Fibroblast of upper back skin (primary cell): ENCODE measurements around the gene LDB2.
A peak's percentile ranks its signal among the peaks of the same experiment; 100 is the strongest.

Source experiments
- DNase-seq: peaks from one replicate; pipeline ENCODE4 v3.0.0-alpha.2; 2013

Gene LDB2

DNA sequence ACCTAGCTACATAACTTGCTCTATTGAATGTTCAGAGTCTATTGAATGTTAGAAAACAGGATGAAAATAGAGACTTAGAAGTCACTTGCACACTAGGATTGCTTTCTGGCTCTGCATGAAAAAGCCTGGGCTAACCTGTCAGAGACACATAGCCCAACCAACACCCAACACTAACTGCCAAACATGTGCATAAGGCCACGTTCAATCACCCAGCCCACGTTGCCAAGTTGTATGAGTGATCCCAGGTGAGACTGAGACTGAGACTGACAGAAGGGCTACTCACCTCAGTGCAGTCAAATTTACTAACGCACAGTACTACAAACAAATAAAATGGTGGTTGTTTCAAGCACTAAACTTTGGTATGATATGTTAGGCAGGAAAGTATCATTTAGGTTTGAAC lies 61.0 kb downstream of the LDB2 start:
- DNase-seq: no peak

DNA sequence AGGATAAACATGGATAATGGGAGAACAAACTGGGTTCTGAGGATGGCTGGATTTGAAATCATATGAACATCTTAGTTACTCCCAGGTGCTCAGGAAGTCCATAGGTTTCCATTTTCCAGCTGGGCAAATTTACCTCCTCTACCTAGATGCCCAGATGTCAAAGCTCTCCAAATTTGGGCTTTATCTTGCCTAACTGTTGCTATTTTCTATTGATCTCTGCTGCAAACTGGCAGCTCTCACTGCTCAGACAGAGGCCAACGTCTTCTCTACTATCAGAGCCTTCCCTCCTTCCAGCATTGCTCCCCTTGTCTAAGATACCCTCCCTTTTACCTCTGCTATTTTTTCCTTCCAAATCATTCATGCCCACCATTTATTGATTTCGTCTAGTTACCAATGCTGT lies 62.1 kb downstream of the LDB2 start:
- DNase-seq: no peak

DNA sequence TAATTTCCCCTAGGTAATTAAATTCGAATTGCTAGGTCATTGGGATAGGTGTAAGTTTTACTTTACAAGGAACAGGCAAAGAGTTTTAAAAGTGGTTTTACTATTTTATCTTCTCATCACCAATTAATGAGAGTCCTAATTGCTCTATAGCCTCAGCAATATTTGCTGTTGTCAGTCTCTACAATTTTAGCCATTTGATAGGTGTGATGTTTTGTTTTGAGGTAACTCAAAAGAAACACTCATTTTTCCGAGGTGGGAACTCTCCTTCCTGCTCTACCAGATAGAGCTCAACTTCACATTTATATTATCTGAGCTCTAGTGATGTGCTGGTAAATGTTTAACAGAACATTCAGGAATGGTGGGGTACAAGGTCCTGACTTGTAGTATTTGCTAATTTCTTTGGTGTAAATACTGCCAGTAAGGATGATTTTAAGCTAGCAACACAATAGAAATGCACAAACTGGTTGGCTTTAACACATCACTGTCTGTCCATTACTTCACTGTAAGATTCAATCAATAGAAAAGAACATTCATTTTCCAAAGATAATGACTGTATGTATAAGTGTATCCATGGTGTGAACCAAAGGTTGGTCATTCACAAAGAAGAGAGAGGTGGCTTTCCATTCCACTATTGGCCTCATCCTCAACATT lies 62.7 kb downstream of the LDB2 start:
- DNase-seq: no peak

DNA sequence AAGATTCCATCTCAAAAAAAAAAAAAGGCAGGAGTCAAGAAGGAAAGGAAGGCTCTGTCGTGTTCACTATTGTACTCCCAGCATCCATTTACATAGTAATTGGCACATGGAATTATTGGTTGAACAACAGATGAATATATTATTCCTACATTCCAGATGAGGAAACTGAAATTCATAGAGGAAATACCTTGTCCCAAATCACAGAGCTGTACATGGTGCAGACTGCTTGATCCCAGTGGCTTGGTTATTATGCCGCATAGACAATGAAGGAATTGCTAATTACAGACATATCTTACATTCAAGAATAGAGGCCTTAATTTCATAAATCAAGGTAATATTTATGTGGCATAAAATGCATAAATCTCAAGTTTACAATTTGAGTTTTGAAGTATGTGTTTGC lies 63.6 kb downstream of the LDB2 start:
- DNase-seq: no peak

DNA sequence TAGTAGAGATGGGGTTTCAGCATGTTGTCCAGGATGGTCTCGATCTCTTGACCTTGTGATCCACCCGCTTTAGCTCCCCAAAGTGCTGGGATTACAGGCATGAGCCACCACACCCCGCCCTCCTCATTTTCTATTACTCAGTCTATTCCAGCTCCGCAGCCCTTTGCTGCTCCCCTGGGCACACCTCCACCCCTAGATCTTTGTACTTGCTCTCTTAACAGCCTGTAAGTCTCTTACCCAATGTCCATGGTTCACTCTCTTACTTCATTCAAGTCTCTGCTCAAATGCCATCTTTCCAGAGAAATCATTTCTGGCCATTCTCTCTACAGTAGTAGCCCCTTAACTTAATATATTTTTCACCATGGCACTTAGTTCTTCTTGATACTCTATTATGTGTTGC lies 64.7 kb downstream of the LDB2 start:
- no peak for DNase-seq

DNA sequence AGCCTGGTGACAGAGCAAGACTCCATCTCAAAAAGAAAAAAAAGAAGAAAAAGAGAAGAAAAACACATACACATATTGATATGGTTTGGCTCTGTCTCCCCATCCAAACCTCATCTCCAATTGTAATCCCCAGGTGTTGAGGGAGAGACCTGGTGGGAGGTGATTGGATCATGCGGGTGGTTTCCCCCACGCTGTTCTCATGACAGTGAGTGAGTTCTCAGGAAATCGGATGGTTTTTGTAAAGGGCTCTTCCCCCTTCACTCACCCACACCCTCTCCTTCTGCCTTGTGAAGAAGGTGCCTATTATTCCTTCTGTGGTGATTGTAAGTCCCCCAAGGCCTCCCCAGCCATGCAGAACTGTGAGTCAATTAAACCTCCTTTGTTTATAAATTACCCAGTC lies 68.4 kb downstream of the LDB2 start:
- DNase-seq: no peak

DNA sequence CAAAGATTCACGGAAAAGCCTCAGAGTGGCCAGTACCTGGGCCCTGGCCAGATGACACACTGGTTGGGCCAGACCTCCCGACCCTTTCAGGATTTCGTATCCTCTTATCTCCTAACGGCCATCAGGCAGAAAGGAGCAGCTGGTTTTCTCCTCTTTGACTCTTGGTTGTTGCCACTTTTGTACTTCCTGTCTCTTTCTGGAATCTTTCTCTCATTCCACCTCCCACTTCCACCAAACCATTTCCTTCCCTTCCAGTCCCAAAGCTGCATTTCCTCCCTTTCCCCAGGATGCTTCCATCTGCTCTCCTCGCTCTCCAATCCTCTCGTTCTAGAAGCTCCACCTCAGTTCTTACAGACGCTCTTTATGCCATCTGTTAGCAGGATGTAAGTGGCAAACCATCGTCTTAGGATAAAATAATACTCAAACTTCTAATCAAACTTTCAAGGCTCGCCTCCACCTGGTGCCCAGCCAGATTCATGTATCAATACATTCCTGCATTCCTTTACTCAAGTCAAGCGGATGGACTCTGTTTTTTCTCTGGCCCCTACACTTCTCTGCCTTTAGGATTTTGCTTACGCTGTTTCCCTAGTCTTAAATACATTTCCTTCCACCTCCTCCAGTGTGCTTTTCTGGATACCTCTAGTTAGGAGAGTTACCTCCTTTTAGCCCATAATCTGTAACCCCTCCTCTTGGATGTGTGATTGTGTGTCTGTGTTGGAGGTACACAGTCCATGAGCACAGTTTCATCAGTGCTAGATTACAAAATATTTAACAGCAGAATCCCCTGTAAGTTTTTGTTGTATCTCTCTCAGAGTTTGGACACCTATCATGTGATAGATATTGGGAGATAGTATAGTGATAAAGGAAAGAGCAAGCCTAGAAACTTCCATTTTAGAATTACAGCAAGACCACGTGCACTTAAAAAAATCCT lies 70.4 kb downstream of the LDB2 start:
- no peak for DNase-seq

DNA sequence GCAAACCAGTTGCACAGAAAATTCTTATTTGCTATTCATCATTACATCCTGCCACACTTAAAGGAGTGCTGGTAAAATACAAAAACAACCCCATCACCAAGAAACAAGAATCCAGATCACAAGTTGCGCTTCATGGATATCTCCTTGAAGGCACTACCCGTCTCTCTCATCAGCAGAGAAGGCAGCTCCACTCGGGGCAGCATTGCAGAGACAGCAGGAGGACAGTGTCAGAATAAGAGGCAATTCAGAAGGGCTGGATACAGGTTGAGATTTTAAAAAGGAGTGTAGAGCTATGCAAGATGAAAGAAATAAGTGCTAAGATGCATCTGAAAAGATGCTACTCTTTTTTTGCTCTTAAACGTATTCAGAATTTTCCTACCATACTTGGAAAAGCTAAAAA lies 71.4 kb downstream of the LDB2 start:
- DNase-seq: no peak

DNA sequence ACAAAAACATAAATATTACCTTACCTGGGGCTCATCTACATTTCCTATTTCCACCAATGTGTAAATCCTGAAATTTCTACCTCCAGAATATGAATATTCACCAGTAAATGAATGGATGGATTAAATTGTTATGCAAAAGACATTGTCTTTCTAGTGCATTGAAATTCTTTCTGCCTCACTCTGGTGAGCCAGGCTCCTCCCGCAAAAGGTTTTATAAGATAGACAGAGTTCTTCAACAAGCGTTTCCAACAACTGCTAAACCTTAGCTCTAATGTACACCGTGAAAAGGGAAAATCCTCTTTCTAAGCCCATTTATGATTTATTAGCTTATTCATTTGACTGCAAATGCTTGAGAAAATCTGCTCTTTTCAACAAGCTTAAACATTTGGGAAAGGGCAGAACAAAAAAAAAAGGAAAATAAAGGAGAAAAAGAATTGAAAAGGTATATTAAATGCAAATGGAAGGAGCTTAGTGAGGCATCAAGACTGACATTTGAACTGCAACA lies 72.0 kb downstream of the LDB2 start:
- DNase-seq: no peak

DNA sequence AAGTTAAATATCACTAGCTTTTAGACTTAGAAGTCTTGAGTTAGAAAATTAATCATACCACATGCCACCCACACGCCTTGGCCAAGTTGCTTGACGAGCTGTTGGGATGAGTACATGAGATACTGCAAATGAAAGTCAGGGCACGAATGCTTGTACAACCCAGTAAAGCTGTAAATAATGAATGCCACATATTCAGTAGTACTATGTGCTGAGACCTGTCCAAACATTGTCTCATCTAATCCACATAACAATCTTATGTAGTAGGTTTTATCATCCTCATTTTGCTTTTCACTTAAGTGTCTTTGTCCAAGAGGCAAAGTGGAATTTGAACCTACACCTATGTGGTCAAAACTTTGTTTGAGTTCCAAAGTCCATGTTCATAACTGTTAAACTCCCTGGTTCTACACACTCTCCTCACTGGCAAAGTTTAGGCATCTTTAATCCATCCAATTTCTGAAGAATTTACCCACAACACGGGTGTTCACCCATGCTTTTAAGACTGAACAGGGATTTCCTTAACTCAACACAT lies 74.1 kb downstream of the LDB2 start:
- no peak for DNase-seq

DNA sequence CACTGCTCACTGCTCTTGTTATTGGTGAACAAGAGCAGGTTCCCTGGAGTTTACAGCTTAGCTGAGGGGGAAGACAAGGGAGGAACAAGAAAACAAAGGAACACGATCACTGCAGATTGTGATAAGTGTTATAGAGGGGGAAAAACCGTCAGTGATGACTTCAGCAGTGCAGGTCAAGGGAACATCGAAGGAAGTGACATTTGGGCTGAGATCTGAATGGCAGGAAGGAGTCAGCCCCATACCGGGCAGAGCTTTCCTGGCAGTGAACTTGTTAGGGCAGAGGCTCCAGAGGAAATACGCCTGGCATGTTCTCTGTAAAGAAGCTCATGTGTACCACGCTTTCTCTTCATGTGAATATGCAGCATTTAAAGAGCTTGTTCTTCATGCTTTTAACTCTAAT lies 78.1 kb downstream of the LDB2 start:
- DNase-seq: no peak

DNA sequence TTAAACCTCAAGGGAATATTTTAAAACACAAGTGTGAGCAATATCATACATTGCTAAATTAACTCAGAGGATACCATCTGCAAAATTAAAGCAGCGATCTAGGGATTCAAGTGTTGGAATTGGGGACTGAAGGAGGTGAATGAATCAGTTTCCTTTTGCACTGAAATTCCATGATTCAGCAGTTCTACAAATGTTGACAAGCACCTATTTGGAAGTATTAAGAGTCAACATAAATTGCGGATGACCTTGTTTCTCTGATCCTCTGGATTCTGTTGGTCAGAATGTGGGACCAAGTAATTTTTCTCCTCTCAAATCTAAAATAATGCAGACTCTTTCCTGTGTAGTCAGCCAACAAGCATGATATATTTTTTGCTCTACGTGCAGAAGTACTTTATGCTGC lies 78.8 kb downstream of the LDB2 start:
- no peak for DNase-seq

DNA sequence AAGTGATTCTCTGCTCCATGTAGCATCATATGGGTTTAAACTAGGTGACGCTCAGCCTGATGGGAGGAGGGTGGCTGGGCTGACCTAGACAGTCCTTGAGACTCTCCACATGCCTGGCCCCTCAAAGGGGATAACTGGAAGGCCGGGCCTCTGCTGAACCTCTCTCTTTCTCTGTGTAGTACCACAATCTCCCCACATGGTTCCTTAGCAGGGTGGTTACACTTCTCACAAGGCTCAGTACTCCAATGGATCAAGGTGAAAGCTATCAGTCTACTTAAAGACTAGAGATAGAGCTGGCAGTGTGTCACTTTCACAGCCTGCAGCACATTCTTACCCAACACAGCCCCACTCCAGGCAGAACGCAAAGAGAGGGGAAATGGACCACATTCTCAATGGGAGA lies 80.4 kb downstream of the LDB2 start:
- no peak for DNase-seq

DNA sequence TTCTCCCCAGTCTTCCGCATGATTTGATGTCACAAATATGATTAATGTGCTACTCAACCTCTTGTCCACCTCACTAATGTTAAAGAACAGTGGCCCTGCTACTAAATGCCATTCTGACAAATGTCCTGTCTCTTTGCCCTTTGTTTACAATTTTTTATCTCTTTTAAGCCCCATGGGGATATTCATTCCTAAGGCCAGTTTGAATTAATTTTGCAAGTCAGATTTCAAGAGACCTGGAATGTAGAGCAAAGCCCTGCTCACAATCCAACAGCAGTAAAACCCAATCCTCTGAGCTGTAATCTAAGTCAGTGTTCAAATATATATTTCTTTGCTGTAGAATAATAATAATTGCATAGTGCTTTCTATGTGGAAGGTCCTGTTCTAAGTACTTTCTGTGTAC lies 81.2 kb downstream of the LDB2 start:
- no peak for DNase-seq

DNA sequence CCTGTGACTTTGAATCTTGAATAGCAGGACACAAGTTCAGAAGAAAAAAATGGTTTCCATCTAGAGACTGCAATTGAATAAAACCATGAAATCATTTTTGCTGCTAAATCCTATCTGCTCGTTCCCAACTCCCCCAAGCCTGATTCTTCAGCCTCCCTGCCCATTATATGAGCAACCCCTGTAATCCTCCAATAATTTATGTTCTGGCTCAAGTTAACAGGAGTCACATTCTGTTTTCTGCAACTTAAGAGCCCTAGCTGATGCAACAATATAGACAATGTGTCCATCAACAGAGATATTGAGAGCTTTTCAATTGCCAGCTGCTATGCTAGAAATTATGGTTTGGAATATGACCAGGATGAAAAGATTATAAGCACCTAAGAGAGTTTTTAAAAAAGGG lies 84.1 kb downstream of the LDB2 start:
- peak; percentile 57 for DNase-seq

DNA sequence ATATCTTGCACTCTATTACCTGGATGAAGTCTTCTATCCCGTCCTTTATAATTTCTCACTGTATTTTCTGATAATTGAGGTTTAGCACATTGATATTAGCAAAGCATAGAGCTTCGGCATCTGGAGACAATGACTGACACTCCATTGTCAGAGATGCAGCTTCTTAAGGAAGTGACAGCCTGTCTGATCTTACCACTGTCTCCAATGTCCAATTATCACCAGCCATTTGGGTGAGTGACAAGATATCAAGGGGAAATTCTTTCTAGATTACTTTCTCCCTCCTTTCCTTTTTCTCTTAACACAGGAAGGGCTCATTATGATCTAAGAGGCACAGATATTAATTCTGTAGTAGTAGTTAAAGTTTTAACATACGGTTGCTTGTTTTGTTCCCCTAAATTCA lies 86.4 kb downstream of the LDB2 start:
- DNase-seq: no peak

DNA sequence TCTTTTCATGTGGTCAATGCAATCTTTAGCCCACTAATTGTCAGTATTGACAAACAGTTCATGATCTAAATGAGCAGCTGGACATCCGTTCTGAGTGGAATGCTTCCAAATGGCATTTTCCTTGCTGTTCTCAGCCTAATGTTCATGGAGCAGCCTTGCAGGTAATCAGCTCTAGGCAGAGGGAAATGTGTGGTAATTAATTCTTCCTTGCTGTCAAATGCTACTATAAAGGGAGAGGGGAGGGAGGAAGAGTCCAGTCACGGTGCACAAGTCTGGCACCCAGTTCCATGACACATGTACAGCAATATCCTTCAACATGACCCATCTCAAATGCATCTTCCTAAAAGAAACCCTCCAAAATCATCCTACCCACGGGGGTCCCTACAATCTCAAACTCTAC lies 88.5 kb downstream of the LDB2 start:
- no peak for DNase-seq

DNA sequence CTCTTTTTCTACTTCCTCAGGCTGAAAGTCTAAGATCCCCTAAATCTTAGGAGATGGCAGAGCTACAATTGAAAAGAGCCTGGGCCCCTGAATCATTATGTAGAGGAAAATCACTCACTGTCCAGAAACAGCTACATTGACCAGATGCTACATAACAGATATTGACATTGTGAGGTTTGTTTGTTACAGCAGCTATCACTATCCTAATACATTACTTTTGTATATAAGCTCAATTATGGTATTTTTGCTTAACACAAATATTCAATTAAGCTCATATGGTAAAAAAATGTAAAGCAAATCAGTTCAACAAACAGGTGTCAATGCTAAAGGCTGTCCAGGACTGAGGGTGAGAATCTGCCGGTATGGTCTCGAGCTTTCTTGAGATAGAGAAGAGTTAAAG lies 89.4 kb downstream of the LDB2 start:
- no peak for DNase-seq

DNA sequence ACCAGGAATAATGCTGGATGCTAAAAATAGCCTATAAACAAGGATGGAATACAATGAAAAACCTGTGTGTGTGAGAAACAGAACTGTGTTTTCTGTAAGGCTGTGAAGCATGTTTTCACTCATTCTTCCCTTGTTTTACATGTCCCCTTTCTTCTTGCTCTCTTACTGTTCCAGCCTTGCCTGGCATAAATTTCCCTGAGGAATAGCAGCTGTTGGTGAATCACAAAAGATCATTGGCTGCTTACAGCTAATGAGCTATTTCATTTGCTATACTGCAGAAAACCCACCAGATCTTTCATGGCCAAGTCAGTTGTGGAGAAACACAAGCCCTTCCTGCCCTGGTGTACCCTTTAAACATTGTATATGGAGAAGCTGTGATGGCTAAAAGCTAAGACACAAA lies 91.1 kb downstream of the LDB2 start:
- DNase-seq: no peak

DNA sequence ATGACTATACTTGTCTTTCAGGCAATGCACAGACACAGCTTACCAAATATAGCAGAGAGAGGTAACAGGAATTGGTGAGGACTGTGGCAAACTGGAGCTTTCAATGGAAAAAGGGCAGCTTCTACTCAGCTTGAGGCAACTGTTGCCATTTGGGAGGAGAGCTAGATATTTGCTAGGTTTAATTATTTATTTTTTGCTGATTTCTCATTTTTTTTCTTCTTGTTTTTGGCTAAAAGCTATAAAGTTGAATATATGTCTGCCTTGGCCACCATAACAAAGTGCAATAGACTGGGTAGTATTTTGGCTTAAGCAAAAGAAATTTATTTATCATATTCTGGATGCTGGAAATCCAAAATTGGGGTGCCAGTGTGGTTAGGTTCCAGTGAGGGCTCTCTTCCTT lies 93.9 kb downstream of the LDB2 start:
- no peak for DNase-seq

DNA sequence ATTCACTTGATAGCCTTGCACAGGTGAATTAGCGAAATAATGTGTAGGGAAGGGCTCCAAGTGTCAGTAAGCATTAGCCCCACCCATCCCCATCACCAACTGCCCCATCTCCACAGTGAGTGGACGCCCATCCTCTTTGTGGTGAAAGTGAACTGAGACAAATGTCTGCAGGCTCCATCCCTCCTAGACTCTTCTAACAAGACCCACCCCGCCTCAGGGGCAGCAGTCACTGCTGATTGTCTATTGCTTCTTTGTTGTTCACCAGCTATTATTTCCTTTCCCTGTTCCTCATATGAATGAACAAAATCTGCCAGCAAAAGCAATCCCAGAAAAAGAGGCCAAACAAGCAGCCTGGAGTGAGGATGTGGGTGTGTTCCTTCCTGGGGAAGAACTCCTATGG lies 96.4 kb downstream of the LDB2 start:
- no peak for DNase-seq

DNA sequence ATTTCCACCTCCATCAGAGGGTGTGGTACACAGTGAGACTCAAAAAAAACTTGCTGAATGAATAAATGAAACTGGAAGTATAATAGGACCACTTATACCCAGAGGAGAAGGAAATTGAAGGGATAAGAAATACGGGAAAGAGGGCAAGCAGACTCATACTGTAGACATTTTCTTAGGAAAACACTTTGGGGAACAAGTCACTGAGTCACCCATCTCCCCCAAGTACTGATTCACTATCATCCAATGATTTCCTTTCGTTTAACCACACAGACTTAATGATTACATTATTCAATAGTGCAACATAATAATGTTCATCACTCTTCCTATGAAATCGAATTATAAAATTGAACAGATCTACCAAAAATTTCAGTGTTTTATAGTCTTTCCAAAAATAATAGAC lies 97.1 kb downstream of the LDB2 start:
- no peak for DNase-seq

DNA sequence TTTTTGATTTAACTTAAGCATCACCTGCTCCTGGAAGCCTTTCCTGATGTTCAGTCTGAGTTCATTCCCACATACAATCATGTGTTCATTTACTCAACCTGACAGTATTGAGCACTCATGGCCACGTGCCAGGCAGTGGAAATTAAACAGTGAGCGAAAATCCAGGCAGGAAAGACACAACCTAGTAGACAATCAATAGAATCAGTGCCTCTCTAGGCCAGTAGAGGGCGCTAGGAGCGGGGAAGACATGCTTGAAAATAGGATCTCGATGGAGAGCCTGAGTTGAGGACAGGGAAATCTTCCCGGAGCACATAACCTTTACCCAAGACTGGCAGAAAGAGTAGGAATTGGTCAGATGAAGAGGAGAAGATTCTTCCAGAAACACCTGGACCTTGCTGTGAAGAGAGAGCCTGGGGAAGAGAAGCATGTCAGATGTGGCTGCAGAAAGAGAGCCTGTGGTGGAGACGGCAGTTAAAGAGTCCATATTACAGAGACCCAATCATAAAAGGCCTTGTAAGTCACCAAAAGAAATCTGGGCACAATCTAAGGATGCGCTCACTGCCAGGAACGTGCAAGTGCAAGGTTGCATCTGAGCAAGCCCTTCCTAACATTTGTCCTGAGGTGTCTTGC lies 103.5 kb downstream of the LDB2 start:
- DNase-seq: peak; percentile 68

DNA sequence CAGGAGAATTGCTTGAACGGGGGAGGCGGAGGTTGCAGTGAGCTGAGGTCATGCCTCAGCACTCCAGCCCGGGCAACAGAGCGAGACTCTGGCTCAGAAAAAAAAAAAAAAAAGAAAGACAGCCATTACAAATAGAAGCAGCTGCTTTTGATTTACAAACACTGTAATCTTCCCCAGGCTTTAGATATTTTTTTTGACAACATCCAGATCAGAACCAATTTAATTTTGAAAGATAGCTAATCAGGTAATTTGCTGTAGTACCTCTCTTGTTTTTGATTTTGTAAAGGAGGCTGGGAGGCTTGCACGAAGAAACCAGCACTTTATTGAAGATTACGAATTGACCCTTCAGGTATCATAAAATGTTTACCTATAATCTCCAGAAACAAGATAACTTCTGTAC lies 107.0 kb downstream of the LDB2 start:
- no peak for DNase-seq
